ENCODE data around the gene TBC1D9. TPM values are rescaled to one million over a fixed set of nuclear protein-coding genes. Genes with fewer than 3 reads are reported as not detected.

TBC1D9 gene
- total and polyA plus RNA-seq, 2 of the 13 experiments (the other 11 are each of a cell fraction or from before 2014, with no cell fraction given), result 11.9 to 12.2 TPM

DNA sequence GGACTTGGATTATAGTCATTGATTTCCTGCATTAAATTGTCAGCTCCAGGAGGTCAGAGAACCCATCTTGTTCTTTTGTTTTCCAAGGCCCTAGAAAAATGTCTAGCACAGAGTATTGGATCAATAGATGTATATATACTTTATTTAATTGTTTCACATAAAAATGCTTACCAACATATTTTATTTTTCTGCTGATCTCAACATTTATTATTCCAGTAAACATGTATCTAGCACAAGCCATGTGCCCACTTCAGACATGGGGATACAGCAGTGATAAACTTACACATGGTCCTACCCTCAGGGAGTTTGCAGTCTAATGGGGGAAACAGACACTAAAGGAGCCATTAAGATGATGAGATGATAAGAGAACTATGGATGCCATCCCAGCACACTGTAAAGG is 49.1 kb upstream of the TBC1D9 start:
- in situ Hi-C loops (cut with HindIII; ENCODE audit: extremely low pct_ligation_motif_present, low pct_unique_long_range_greater_than_20kb) (no loop called here), intact Hi-C loops (cut with micrococcal nuclease; ENCODE audit: unreplicated experiment) (no loop called here)
- H3K4me1 ChIP-seq (ENCODE audit: insufficient read depth, low read length), result no peaks in the 10 kb centered on the region
- ChIA-PET POLR2A (no interaction called here), CTCF (ENCODE audit: low intra/inter-chr PET ratio, low total read pairs) (no interaction called here)
- H3K27me3 ChIP-seq (ENCODE audit: control insufficient read depth in 1 of 2, insufficient read depth in 2 of 2, low read length in 2 of 2), result no peaks in the 10 kb centered on the region
- no peaks in the 10 kb centered on the region for H4K20me1 ChIP-seq (ENCODE audit: insufficient read depth, low read length)
- ATAC-seq, result no peak
- H3K4me2 ChIP-seq (ENCODE audit: low read depth, low read length), result no peak overlapping the region
- H3K9me3 ChIP-seq (ENCODE audit: low read length), result no peaks in the 10 kb centered on the region
- BruUV-seq (replicated peaks), result no TSS peak
- H3K79me2 ChIP-seq (ENCODE audit: insufficient read depth, low read length), result no peaks in the 10 kb centered on the region
- no peak for FAIRE-seq
- H2AFZ ChIP-seq (ENCODE audit: low read length), result no peak overlapping the region
- no peak for DNase-seq (ENCODE audit: low spot score)
- no peaks in the 10 kb centered on the region for H3K36me3 ChIP-seq (replicated peaks in 1 of 2; ENCODE audit: control insufficient read depth in 1 of 2, insufficient read depth in 2 of 2, low read length in 2 of 2)
- H3K9ac ChIP-seq (ENCODE audit: insufficient read depth, low read depth, low read length), result no peak overlapping the region
- TF ChIP-seq MAFF (IDR thresholded peaks at IDR 0.05; ENCODE audit: low read depth, low read length), result peak; percentile 71
- TF ChIP-seq MLLT10 (CRISPR knock-in tag; IDR thresholded peaks at IDR 0.05), result no peak
- TF ChIP-seq MAFK (conservative IDR thresholded peaks at IDR 0.05 in 1 of 2, IDR thresholded peaks at IDR 0.05 in 1 of 2; ENCODE audit: low read length in 2 of 2), result peak in 1 of 2 experiments; percentile 82; a peak in 3 of 4 replicates
- H3K27ac ChIP-seq (ENCODE audit: extremely low read length, insufficient read depth, low read length), result no peak overlapping the region
- H3K4me3 ChIP-seq (replicated peaks in 1 of 3; ENCODE audit: insufficient read depth in 1 of 3, low read depth in 2 of 3, low read length in 3 of 3), result no peak overlapping the region

GRCh38 chr4:140802591-140802990 is 46.4 kb upstream of the TBC1D9 start:
- CTCF ChIA-PET (ENCODE audit: low intra/inter-chr PET ratio, low total read pairs), result no interaction called here
- no peak for FAIRE-seq
- in situ Hi-C loops (cut with HindIII; ENCODE audit: extremely low pct_ligation_motif_present, low pct_unique_long_range_greater_than_20kb), result no loop called here

More at GRCh38 chr4:140802591-140802990, 46.4 kb upstream of the TBC1D9 start:
- Histone ChIP-seq H3K4me3 (replicated peaks in 1 of 3; ENCODE audit: insufficient read depth in 1 of 3, low read depth in 2 of 3, low read length in 3 of 3) (no peak overlapping the region), H3K36me3 (replicated peaks in 1 of 2; ENCODE audit: control insufficient read depth in 1 of 2, insufficient read depth in 2 of 2, low read length in 2 of 2) (no peaks in the 10 kb centered on the region), H3K4me2 (ENCODE audit: low read depth, low read length) (no peak overlapping the region), H2AFZ (ENCODE audit: low read length) (no peak overlapping the region), H3K9ac (ENCODE audit: insufficient read depth, low read depth, low read length) (no peak overlapping the region), H3K27me3 (ENCODE audit: control insufficient read depth in 1 of 2, insufficient read depth in 2 of 2, low read length in 2 of 2) (no peaks in the 10 kb centered on the region), H3K79me2 (ENCODE audit: insufficient read depth, low read length) (no peaks in the 10 kb centered on the region), H3K4me1 (ENCODE audit: insufficient read depth, low read length) (no peaks in the 10 kb centered on the region), H3K27ac (ENCODE audit: extremely low read length, insufficient read depth, low read length) (no peak overlapping the region), H3K9me3 (ENCODE audit: low read length) (no peaks in the 10 kb centered on the region), H4K20me1 (ENCODE audit: insufficient read depth, low read length) (no peaks in the 10 kb centered on the region)
- intact Hi-C loops (cut with micrococcal nuclease; ENCODE audit: unreplicated experiment), result no loop called here
- whole genome bisulfite sequencing (ENCODE audit: low lambda C conversion rate), result 77% methylated on average over 5 of the region's 5 CpGs
- ATAC-seq, result no peak
- DNase-seq (ENCODE audit: low spot score), result no peak
- POLR2A ChIA-PET, result no interaction called here
- no peak for TF ChIP-seq ZNF772 (CRISPR knock-in tag; IDR thresholded peaks at IDR 0.05)
- TF ChIP-seq GATAD2A (CRISPR knock-in tag; IDR thresholded peaks at IDR 0.05), result no peak
- BruUV-seq (replicated peaks), result no TSS peak

Measured in HepG2 (cell line).